ENCODE measurements around the gene TCAIM.

DNA sequence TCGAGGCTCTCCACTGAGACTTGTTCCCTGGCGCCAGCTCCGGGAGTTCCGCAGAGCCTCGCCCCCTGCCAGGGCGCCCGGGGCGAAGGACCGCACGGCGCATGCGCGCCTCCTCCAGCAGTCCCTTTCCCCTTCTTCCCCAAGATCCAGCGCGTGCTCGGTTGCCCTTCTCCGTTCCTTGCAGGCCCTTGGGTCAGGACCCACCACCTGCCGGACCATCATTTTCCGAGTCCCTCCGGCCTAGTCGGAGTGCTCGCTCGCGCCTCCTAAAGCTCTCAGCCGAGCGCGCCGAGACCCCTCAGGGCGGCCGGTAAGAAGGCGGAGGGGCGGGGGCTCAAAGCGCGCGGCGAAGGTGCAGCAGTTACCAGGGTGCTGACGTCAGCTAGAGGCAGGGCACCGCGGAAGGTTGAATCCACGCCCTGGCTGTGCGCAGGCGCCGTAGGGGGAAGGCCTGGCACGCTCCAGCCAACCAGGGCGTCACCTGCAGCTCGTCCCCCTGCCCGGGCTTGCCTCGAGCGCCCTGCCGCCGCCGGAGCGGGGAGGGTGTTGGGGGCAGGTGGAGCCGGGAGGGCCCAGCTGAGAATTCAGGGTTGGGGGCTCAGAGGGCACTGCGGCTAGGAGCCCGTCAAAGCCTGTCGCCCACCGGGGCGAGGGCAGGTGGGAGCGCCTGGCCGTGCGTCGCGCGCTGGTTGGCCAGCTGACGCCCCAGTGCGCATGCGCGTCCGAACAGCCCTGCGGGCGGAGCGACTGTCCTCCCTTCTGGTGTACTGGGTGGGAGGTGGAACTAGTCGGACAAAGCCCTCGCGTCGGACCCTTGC lies at the start of gene TCAIM:
- TF ChIP-seq YY1 (IDR thresholded peaks at IDR 0.05; ENCODE audit: insufficient read depth, insufficient read length) (no peak), ZNF274 (IDR thresholded peaks at IDR 0.05; ENCODE audit: low read depth, low read length) (no peak), SUZ12 (IDR thresholded peaks at IDR 0.05; ENCODE audit: extremely low read depth, insufficient read depth, insufficient read length) (no peak)

Data from NT2/D1 (cell line).